Measurements from ENCODE around the gene PRICKLE1.

Gene PRICKLE1

DNA sequence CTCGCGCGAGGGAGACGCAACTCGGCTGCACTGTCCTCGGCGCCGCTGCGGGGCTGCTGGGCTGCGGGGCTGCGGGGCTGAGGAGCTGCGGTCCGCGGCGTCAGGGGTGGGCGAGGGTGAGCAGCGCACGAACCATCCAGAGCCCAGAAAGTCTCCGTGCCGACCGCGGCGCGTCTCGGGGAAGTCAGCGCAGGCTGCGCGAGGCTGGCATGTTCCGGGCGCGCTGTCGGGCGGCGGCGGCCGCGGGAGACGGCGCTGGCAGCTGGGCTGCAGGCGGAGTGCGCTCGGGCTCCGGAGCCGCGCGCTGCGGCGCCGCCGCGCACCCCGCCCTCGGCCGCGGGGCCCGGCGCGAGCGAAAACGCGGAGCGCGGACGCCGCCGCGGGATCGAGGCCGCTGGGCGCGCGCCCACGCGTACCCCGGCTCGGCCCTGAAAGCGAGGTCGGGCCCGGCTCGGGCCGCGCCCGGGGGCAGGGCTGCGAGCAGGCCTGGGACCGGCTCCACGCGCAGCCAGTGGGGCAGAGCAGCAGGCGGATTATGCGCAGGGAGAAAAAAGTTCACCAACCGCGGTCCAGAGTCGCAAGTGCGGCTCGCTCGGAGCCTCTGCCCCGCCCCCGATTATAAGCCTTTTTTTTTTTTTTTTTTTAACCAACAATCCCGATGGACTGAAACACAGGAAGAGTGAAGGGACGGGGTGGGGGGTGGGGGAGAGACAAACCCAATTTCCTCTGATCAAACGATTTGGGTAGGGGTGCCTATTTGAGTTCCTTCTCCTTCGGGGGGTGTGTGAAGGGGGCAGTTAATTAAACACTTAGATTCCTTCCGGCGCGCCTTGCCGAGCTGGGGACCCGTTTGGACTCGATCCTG is at the start of gene PRICKLE1:
Gene PRICKLE1, minus strand, starts transcription at position 282 of the 865 bp plus-strand sequence. CDS start 117,230 bp downstream, outside the sequence.
- DNase-seq, result peak; percentile 20 to 53

GRCh38 chr12:42638697-42639096 is 49.2 kb upstream of the PRICKLE1 start:
- DNase-seq, result no peak

- DNase-seq, result no peak
Measured at GRCh38 chr12:42638011-42638410, 48.5 kb upstream of the PRICKLE1 start.

DNA sequence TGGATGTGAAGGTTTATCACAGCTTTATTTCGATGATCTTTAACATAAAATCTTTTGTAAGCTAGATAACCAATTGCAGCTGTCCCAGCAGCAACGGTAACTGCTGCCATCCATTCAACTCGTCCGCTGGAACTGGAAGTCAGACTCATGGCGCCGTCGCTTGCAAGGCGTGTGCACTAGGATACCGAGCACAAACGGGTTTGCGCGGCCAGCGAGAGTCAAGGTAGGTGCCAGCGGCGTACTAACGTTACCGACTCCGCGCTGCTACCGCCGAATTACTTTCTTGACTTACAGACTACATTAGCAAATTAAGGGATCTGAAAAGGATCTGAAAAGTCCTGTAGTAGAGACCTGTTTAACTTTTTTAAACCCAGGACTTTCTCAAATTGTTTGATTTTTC is 47.4 kb upstream of the PRICKLE1 start:
- DNase-seq, result no peak

DNA sequence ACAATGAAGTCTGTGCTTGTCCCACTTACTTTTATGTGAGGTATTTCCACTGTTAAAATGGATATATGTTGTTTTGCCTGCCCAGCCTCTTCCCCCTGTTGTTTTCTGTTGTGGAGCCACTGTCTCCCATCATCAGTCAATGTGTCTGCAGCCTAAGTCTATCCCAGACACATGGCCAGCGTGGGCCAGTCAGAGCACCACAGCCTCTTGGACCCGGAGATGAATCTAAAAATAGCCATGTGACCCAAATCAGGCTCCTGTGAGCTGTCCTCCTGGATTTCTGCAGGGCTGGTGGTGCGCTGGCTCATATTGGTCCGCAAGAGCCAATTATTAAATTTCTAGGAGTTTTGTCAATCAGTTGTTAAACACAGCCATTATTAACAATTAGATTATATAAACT is 44.0 kb upstream of the PRICKLE1 start:
- no peak for DNase-seq

- no peak for DNase-seq
Measured at GRCh38 chr12:42631513-42631912, 42.0 kb upstream of the PRICKLE1 start.

DNA sequence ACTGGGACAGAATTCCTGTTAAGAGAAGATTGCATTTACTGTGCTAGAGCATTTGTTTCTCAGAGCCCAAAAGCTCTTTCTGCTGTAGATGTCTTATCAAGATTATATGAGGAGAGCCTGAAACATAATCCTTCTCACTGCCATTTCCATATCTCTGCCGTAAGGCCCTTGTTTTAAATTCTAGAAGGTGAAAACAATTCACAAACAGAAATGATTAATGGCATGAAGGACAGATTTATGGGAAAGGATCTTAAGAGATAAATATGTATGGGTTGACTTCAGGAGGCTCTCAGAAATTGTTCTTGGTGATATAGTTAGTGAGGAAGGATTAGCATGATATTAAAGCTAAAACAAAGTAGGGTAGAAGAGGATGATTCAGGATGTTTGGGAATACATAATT is 40.8 kb upstream of the PRICKLE1 start:
- DNase-seq, result no peak

- no peak for DNase-seq
Measured at GRCh38 chr12:42627151-42627550, 37.6 kb upstream of the PRICKLE1 start.

DNA sequence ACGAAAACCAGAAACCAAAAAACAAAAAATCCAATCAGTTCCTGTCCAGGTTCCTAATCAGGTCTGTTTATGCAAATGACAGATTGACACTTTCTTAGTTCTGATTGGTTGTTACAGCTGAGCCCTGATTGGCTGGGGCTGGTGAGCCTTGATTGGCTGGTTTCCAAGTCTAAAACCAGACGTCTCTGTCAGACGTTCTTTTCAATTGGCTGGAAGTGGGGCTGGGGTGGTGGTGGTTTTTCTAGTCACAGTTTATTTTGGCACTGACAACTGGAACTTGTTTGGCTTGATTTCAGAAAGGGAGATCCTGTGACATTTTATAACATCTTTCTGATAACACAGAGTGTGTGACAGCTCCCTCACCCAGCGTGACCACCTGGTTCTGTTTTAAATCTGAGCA is 36.1 kb upstream of the PRICKLE1 start:
- no peak for DNase-seq

DNA sequence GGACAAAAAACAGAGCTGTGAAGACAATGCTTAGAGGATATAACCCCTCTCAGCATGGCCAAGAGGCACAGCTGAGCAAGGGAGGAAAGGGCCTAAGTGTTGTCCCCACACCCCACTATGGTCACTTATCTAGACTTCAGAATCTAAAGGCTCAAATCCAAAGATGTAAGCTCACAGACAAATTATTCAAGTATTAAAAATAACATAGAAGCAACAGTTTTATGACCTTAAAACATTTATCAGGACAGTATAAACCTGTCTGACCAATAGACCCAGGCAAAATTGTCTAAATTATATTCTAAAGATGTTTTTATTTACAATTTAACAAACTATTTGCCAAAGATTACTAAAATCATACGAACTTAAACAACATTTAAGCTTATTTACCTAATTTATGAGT is 28.1 kb upstream of the PRICKLE1 start:
- DNase-seq, result no peak

DNA sequence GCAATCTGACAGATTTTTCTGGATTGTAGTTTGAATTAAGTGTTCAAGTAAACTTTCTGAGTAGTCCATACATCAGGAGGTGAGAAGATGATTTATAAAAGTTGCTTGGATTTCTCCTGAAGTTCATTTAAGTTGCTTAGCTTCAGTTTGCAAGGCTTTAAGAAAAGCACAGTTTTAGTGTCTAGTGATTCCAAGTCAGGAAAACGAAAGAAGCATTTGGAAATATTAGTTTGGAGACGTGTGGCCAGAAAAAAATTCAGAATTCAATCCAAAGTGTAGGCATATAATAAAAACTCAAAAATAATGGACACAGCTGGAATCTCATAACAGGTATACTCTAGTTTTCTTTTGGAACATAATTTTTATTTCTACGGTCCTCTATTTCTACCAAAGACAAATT is 25.5 kb upstream of the PRICKLE1 start:
- DNase-seq, result no peak

- DNase-seq, result no peak
Measured at GRCh38 chr12:42612231-42612613, 22.7 kb upstream of the PRICKLE1 start.

GRCh38 chr12:42611571-42612230 is 22.2 kb upstream of the PRICKLE1 start:
- no peak for DNase-seq

DNA sequence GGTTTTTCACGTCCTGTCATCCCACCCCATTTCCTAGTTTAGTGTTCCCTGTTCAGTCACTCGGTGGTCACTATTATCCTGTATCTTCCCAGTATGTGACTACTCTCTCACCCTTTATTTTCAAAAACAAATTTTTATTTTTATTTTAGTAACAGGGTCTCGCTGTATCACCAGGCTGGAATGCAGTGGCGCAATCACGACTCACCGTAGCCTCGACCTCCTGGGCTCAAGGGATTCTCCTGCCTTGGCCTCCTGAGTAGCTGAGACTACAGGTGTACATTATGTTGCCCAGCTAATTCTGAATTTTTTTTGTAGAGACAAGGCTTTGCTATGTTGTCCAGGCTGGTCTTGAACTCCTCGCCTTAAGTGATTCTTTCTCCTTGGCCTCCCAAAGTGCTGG is 20.1 kb upstream of the PRICKLE1 start:
- DNase-seq, result no peak

DNA sequence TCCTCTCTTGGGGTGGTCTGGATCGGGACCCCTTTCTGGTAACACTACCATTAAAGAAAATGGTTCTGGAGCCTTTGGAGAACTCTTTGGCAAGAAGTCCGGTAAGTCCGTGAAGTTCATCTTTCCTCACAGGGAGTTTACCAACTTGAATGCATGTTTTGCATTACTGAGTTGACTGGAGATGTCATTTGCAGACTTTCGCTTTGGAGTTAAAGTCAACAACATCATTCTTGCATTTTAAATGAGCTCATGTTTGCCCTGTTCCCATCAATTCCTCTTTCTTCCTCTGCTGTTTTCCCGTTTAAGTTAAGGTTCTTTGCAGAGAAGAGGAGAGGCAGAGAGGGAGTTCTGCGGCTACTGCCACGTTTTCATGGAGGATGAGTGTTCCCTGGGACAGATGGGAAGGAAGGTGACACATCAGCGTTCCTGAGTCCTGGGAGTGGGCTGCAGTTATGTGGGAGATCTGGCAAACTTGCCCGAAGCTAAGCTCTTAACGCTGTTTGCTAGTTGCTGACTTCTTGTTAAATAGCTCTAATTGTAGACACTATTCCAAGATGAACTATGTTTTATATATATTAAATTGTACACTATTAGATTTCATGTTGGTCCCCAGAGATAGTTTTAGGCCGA is 18.8 kb upstream of the PRICKLE1 start:
- DNase-seq, result no peak

- no peak for DNase-seq
Measured at GRCh38 chr12:42607584-42608058, 18.1 kb upstream of the PRICKLE1 start.

DNA sequence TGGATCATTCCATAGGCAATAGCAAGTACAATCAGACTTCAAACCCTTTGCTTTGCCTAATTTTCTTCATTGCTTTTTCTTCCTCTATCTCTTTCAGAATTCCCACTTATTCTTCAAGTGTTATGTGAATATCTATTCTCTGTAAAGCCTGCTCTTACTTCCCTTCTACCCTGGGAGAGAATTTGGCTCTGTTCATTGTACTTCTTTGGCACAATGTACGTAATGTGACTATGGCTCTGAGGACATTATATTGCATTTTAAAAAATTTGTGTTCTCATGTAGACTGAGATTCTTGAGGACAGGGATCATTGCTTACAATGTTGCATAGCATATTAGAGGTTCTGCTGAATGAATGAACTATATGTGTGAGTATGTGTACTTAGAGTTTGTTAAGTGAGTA is 16.9 kb upstream of the PRICKLE1 start:
- DNase-seq, result no peak

GRCh38 chr12:42605685-42606084 is 16.1 kb upstream of the PRICKLE1 start:
- no peak for DNase-seq

- no peak for DNase-seq
Measured at GRCh38 chr12:42603246-42603990, 13.9 kb upstream of the PRICKLE1 start.

DNA sequence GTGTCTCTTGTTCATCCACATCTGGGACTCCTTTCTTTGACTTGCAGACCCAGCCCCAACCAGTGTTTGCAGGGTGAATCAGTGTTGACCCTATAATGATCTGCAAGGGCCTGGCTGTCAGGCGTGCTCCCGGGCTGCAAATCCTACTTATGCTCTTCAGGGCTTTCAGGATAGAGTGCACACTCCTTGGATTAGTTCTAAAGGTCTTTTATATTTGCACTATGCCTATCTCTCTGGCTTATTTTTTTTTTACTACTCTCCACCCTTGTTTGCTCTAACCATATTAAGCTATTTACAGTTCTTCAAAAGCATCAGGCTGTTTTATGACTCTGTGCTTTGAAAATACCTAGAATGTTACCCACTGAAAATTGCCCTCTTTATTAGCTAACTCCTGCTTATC is 4.3 kb upstream of the PRICKLE1 start:
- no peak for DNase-seq

DNA sequence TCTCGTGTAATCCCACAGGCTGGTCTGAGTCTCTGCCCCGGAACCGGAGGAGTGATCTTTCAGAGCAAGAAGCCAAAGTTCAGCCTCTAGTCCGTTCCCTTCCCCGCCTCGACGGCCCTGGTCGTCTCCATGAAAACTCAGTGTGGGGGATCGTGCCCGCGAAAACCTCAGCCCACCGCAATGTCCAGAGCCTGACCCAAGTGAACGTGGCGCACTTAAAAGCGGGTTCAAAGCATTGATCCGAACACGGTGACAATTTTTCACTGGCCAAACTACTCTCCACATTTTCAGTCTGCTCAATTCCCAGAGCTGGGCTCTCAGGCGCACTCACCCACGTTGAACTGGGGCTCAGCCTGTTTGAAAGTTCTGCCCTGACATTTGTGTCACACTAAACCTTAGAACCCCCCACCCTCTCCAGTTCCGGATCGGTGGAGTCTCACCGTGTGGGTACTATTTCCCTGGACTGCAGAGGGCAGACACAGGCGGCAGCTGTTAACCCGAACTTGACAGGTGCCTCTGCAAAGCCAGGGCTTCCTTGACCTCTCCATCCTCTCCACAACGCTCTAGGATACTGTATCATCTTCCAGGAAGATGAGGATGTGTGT is 886 bp upstream of the PRICKLE1 start:
- DNase-seq, result peak in 1 of 2 donors; percentile 10

Measured in stimulated activated CD4-positive, alpha-beta T cell treated with anti-CD3 and anti-CD28 coated beads, Interleukin-2, amount 100 ng/mL, for 24 hours (primary cell).